Measurements from ENCODE around the gene GINS1. TPM values are rescaled to one million over a fixed set of nuclear protein-coding genes. Genes with fewer than 3 reads are reported as not detected.

GINS1 gene
- total and polyA plus RNA-seq, 2 of the 13 experiments (the other 11 are each of a cell fraction or from before 2014, with no cell fraction given), result 14.6 to 59.9 TPM

GRCh38 chr20:25480156-25480555 is 72.7 kb downstream of the GINS1 start (continued):
- no peak for TF ChIP-seq AHDC1 (CRISPR knock-in tag; IDR thresholded peaks at IDR 0.05; ENCODE audit: borderline replicate concordance)
- no peak for TF ChIP-seq LRRFIP1 (CRISPR knock-in tag; conservative IDR thresholded peaks at IDR 0.05)
- TF ChIP-seq IKZF1 (IDR thresholded peaks at IDR 0.05), result no peak

GRCh38 chr20:25480797-25481196 is 73.3 kb downstream of the GINS1 start:
- BruUV-seq (replicated peaks), result no TSS peak
- H3K4me2 ChIP-seq (ENCODE audit: low read depth, low read length), result no peak overlapping the region
- CTCF ChIA-PET (ENCODE audit: low intra/inter-chr PET ratio, low total read pairs), result no interaction called here
- H2AFZ ChIP-seq (ENCODE audit: low read length), result no peak overlapping the region
- DNase-seq (ENCODE audit: low spot score) (no peak), ATAC-seq (no peak), FAIRE-seq (no peak)
- POLR2A ChIA-PET, result no interaction called here
- TF ChIP-seq AGO2 (optimal IDR thresholded peaks at IDR 0.05; ENCODE audit: low read depth, low read length), result peak; percentile 37
- no peak for TF ChIP-seq SAFB2 (CRISPR knock-in tag; IDR thresholded peaks at IDR 0.05; ENCODE audit: borderline replicate concordance, low read depth)
- H3K9me3 ChIP-seq (ENCODE audit: low read length), result no peaks in the 10 kb centered on the region
- H3K9ac ChIP-seq (ENCODE audit: insufficient read depth, low read depth, low read length), result no peak overlapping the region
- no peaks in the 10 kb centered on the region for H3K27me3 ChIP-seq (ENCODE audit: control insufficient read depth in 1 of 2, insufficient read depth in 2 of 2, low read length in 2 of 2)
- H3K4me1 ChIP-seq (ENCODE audit: insufficient read depth, low read length), result no peaks in the 10 kb centered on the region
- no peaks in the 10 kb centered on the region for H3K79me2 ChIP-seq (ENCODE audit: insufficient read depth, low read length)
- in situ Hi-C loops (cut with HindIII; ENCODE audit: extremely low pct_ligation_motif_present, low pct_unique_long_range_greater_than_20kb) (no loop called here), intact Hi-C loops (cut with micrococcal nuclease; ENCODE audit: unreplicated experiment) (no loop called here)
- no peak overlapping the region for H3K4me3 ChIP-seq (replicated peaks in 1 of 3; ENCODE audit: insufficient read depth in 1 of 3, low read depth in 2 of 3, low read length in 3 of 3)
- H4K20me1 ChIP-seq (ENCODE audit: insufficient read depth, low read length), result no peaks in the 10 kb centered on the region
- 89% methylated on average over 7 of the region's 9 CpGs for WGBS (ENCODE audit: low lambda C conversion rate)
- no peak overlapping the region for H3K27ac ChIP-seq (ENCODE audit: extremely low read length, insufficient read depth, low read length)
- peaks cover 59 to 70% of the 10 kb centered on the region in 2 experiments for H3K36me3 ChIP-seq (replicated peaks in 1 of 2; ENCODE audit: control insufficient read depth in 1 of 2, insufficient read depth in 2 of 2, low read length in 2 of 2)

Measured in HepG2 (cell line).